Left colon (tissue), 2 donors: ENCODE data around the gene PDF. TPM values are rescaled to one million over a fixed set of nuclear protein-coding genes. Genes with fewer than 3 reads are reported as not detected.
"Not testable (repeated sequence)": the region's sequence is repeated elsewhere in the genome, so short reads cannot be mapped to it uniquely, and the experiment has no call there.

Experiments used
- ATAC-seq: fragments of 200-7000 bp; cut with Tn5 transposase; one replicate; pipeline ENCODE4 v1.9.1; 2020; ENCODE audit warnings: mild to moderate bottlenecking, moderate library complexity
- DNase-seq, 2 donors: peaks; one replicate each; pipeline ENCODE4 v3.0.0-alpha.2; 2020
- intact Hi-C, 2 donors: fragments of 100-400 bp; cut with DNase I in 1 of 2; cut with micrococcal nuclease in 1 of 2; formaldehyde crosslinking; loops; one replicate each; pipeline versions ENCODE4 v1.11.2 to v1.14.0; 2022; cut with DNase I, micrococcal nuclease
- total RNA-seq, 2 donors: library from RNA; stranded (reverse); fragmentation: NEBNext Ultra II Directional; extraction: Animal tissue kit (Norgen Biotek cat#: 25700); gene quantifications; one replicate each; pipeline ENCODE4 v1.2.1, GENCODE V29; 2021
- donor health status: DM: no; HTN: no; CAD: no.
- donor health status: DM: yes; HTN: yes; CAD: no.

The PDF gene
- total RNA-seq, 2 donors from 2014 or later, result 10.1 to 20.5 TPM

- intact Hi-C loops, result no loop called here
- ATAC-seq (no peak), DNase-seq (no peak)
Measured at GRCh38 chr16:69298261-69298660, 32.1 kb downstream of the PDF start.

DNA sequence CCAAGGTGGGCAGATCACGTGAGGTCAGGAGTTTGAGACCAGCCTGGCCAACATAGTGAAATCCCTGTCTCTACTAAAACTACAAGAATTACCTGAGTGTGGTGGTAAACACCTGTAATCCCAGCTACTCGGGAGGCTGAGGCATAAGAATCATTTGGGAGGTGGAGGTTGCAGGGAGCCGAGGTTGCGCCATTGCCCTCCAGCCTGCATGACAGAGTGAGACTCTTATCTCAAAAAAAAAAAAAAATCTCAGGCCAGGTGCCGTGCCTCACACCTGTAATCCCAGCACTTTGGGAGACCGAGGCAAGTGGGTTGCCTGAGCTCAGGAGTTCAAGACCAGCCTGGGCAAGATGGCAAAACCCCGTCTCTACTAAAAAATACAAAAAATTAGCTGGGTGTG, 33.6 kb downstream of the PDF start:
- DNase-seq, ATAC-seq, intact Hi-C loops: not testable (repeated sequence)

GRCh38 chr16:69294051-69294450, 36.3 kb downstream of the PDF start:
- DNase-seq, result no peak
- intact Hi-C loops, result no loop called here
- no peak for ATAC-seq

- intact Hi-C loops, result no loop called here
- no peak for ATAC-seq
- DNase-seq, result no peak
Measured at GRCh38 chr16:69293401-69293800, 37.0 kb downstream of the PDF start.

- DNase-seq, ATAC-seq, intact Hi-C loops: not testable (repeated sequence)
Measured at GRCh38 chr16:69291657-69292056, 38.7 kb downstream of the PDF start.

DNA sequence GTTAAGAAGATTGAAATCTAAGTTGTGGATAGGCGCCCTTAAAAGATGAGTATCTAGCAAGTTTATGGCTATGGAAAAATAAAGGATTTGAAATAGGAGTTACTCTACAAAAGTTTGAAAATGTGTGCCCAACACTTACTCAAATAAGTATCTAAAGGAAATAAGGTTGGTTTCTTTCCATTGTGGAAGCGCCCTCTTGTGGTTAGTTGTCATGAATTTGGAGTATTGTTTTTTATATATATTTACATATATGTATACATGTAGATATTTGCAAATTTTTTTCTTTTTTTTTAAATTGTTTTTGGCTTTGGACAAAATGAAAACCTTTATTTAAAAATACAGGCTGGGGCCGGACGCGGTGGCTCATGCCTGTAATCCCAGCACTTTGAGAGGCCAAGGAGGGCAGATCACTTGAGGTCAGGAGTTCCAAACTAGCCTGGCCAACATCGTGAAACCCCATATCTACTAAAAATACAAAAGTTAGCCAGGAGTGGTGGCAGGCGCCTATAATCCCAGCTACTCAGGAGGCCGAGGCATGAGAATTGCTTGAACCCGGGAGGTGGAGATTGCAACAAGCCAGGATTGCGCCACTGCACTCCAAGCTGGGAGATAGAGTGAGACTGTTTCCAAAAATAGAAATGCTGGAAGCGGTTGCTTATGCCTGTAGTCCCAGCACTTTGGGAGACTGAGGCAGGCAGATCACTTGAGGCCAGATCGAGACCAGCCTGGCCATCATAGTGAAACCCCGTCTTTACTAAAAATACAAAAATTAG, 43.3 kb downstream of the PDF start:
- DNase-seq (peak in 1 of 2 donors; percentile 26), ATAC-seq (peak; percentile 61)
- intact Hi-C loops, result loop anchor here in 1 of 2 donors (2.0 kb wide), 1 partner anchor 136 kb away; no protein-coding TSS in a partner anchor

DNA sequence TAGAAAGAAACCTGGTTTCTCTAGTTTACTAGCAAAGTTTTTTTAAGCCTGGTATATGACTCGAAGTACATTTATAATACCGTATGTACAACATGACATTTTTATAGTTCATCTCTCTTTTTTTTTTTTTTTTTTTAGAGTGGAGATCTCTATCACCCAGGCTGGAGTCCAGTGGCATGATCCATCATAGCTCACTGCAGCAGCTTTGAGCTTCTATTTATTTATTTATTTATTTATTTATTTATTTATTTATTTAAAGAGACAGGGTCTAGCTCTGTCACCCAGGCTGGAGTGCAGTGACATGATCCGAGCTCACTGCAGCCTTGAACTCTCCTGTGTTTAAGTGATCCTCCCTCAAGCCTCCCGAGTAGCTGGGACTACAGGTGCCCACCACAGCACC, 45.1 kb downstream of the PDF start:
- no peak for DNase-seq
- ATAC-seq, result no peak
- intact Hi-C loops, result no loop called here

DNA sequence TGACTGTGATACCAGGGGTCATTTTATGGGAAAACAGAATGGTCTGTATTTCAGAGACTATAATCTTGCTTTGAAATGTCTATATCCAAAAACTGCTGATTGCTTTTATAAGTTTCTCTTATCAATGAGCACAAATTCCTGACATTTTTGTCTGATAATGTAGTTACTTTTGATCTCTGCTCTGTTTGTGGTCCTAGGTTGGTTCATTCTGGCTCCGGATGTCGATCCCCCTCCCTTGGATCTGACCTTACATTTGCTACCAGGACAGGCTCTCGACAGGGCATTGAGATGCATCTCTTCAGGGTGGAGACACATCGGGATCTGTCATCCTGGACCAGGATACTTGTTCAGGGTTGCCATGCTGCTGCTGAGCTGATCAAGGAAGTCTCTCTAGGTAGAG, 46.5 kb downstream of the PDF start:
- DNase-seq (no peak), ATAC-seq (no peak)
- intact Hi-C loops, result no loop called here

- DNase-seq (no peak), ATAC-seq (no peak)
- intact Hi-C loops, result no loop called here
Measured at GRCh38 chr16:69277413-69277812, 53.0 kb downstream of the PDF start.

Other genes with a start within 250 kb of the PDF start
- 10 to 100 TPM in 1 of 2 donors, 1 to 10 TPM in 1; 2.8 to 21.1 TPM for gene HAS3, start 224.9 kb downstream of the PDF start, total RNA-seq
- 10 to 100 TPM; 84.4 to 90.3 TPM for gene CHTF8, start 198.0 kb downstream of the PDF start, total RNA-seq
- gene UTP4, start 197.9 kb downstream of the PDF start, total RNA-seq, result 10 to 100 TPM; 20.8 to 22.9 TPM
- gene SNTB2, start 143.4 kb downstream of the PDF start, total RNA-seq, result 10 to 100 TPM; 32.0 to 33.8 TPM
- gene VPS4A, start 19.2 kb downstream of the PDF start, total RNA-seq, result 10 to 100 TPM; 34.1 to 34.3 TPM
- 10 to 100 TPM; 31.7 to 36.6 TPM for gene COG8, start 9.0 kb upstream of the PDF start, total RNA-seq
- 10 to 100 TPM; 19.0 to 22.1 TPM for gene NIP7, start 9.2 kb upstream of the PDF start, total RNA-seq
- gene TMED6, start 21.2 kb upstream of the PDF start, total RNA-seq, result 1 to 10 TPM; 2.5 to 9.4 TPM
- gene TERF2, start 55.4 kb upstream of the PDF start, total RNA-seq, result 10 to 100 TPM; 33.2 to 36.6 TPM
- gene CYB5B, start 94.0 kb upstream of the PDF start, total RNA-seq, result 100 to 1,000 TPM; 153 to 186 TPM
- gene NFAT5, start 235.4 kb upstream of the PDF start, total RNA-seq, result 10 to 100 TPM; 30.2 to 34.9 TPM